ENCODE results near the gene CALN1.

GRCh38 chr7:71750290-71750689, 661.8 kb downstream of the CALN1 start:
- TF ChIP-seq CTCF (IDR thresholded peaks at IDR 0.05), result no peak
- no peak for TF ChIP-seq POLR2A (IDR thresholded peaks at IDR 0.05)
